Activated CD4-positive, alpha-beta T cell treated with anti-CD3 and anti-CD28 coated beads for 36 hours (primary cell): ENCODE measurements around the gene WNT4. TPM values are rescaled to one million over a fixed set of nuclear protein-coding genes. Genes with fewer than 3 reads are reported as not detected.

Source experiments
- ATAC-seq: fragments of 200-7000 bp; cut with Tn5 transposase; one replicate; pipeline ENCODE4 v1.10.0; 2021; ENCODE audit warnings: mild to moderate bottlenecking, moderate library complexity
- CTCF ChIA-PET: fragments of 350-600 bp; sonication (Branson Sonifier 250); formaldehyde crosslinking; loops from one replicate; lab custom pipeline; 2021; ENCODE audit warnings: antibody characterized with exemption; lab: Charles Lee
- POLR2A ChIA-PET: fragments of 350-600 bp; sonication (Branson Sonifier 250); formaldehyde crosslinking; loops from one replicate; lab custom pipeline; 2021; ENCODE audit warnings: antibody characterized with exemption, inconsistent platforms; lab: Charles Lee
- DNase-seq: peaks from one replicate; pipeline ENCODE4 v3.0.0-alpha.2; 2020
- H3K27ac Mint-ChIP-seq: one replicate; pipeline ENCODE4 v1.8.0; 2021; ENCODE audit warnings: mixed read lengths
- H3K27me3 Mint-ChIP-seq: one replicate; pipeline ENCODE4 v1.8.0; 2021; ENCODE audit warnings: mixed read lengths
- H3K36me3 Mint-ChIP-seq: one replicate; pipeline ENCODE4 v1.8.0; 2021; ENCODE audit warnings: low read depth, mixed read lengths
- H3K4me1 Mint-ChIP-seq: one replicate; pipeline ENCODE4 v1.8.0; 2021; ENCODE audit warnings: mixed read lengths
- H3K4me3 Mint-ChIP-seq: one replicate; pipeline ENCODE4 v1.8.0; 2021; ENCODE audit warnings: mild to moderate bottlenecking, moderate library complexity, mixed read lengths
- H3K9me3 Mint-ChIP-seq: one replicate; pipeline ENCODE4 v1.8.0; 2021; ENCODE audit warnings: low read depth, mixed read lengths
- intact Hi-C, 2 experiments: fragments of 100-400 bp; cut with DNase I in 1 of 2; cut with micrococcal nuclease in 1 of 2; formaldehyde crosslinking; loops; one replicate each; pipeline versions ENCODE4 v1.14.2 to v1.15.1; 2022 to 2024; cut with DNase I, micrococcal nuclease
- total RNA-seq, 2 experiments: library from RNA; stranded (reverse); gene quantifications; one replicate each; pipeline ENCODE4 v1.2.3, GENCODE V29; 2021

The WNT4 gene
- total RNA-seq, 2 experiments from 2014 or later = not detected

- Mint-ChIP-seq H3K36me3 (no peaks in the 10 kb centered on the region), H3K27ac (no peak overlapping the region), H3K4me1 (peaks cover 28% of the 10 kb centered on the region), H3K9me3 (peaks cover 4% of the 10 kb centered on the region), H3K4me3 (no peak overlapping the region), H3K27me3 (peaks cover 9% of the 10 kb centered on the region)
- peak; percentile 58 for DNase-seq
- intact Hi-C loops = no loop called here
- ATAC-seq = peak; percentile 83
- ChIA-PET POLR2A (no interaction called here), CTCF (no interaction called here)
Observed at GRCh38 chr1:22177354-22178003, 34.6 kb upstream of the WNT4 start.

GRCh38 chr1:22176258-22176657 is 33.4 kb upstream of the WNT4 start:
- DNase-seq (peak; percentile 66), ATAC-seq (peak; percentile 90)
- Mint-ChIP-seq H3K4me3 (no peak overlapping the region), H3K9me3 (peaks cover 4% of the 10 kb centered on the region), H3K36me3 (no peaks in the 10 kb centered on the region), H3K27ac (peak overlapping the region; percentile 11), H3K4me1 (peaks cover 28% of the 10 kb centered on the region), H3K27me3 (peaks cover 4% of the 10 kb centered on the region)
- ChIA-PET CTCF (interaction anchor here (0.6 to 1.2 kb wide), 3 partner anchors 33 to 240 kb away, joined by 3 to 4 read pairs (median 3); no protein-coding TSS in a partner anchor), POLR2A (no interaction called here)
- intact Hi-C loops = no loop called here

- Mint-ChIP-seq H3K27ac (no peak overlapping the region), H3K4me1 (peaks cover 28% of the 10 kb centered on the region), H3K4me3 (no peak overlapping the region), H3K36me3 (no peaks in the 10 kb centered on the region), H3K27me3 (peaks cover 3% of the 10 kb centered on the region), H3K9me3 (peaks cover 4% of the 10 kb centered on the region)
- ATAC-seq (no peak), DNase-seq (no peak)
- ChIA-PET CTCF (interaction anchor here (1.0 to 1.2 kb wide), 2 partner anchors 34 to 242 kb away, joined by 3 to 4 read pairs; no protein-coding TSS in a partner anchor), POLR2A (no interaction called here)
- intact Hi-C loops = no loop called here
Observed at GRCh38 chr1:22174446-22175220, 31.7 kb upstream of the WNT4 start.

- intact Hi-C loops = no loop called here
- POLR2A ChIA-PET = no interaction called here
- DNase-seq (no peak), ATAC-seq (no peak)
- Mint-ChIP-seq H3K36me3 (no peaks in the 10 kb centered on the region), H3K4me3 (no peak overlapping the region), H3K27me3 (no peaks in the 10 kb centered on the region), H3K27ac (no peak overlapping the region), H3K9me3 (no peaks in the 10 kb centered on the region), H3K4me1 (peaks cover 17% of the 10 kb centered on the region)
- CTCF ChIA-PET = no interaction called here
Observed at GRCh38 chr1:22171951-22172715, 29.2 kb upstream of the WNT4 start.

- H3K4me3 Mint-ChIP-seq = no peak overlapping the region
- no peaks in the 10 kb centered on the region for H3K4me1 Mint-ChIP-seq
- ATAC-seq (no peak), DNase-seq (no peak)
- POLR2A ChIA-PET = no interaction called here
- CTCF ChIA-PET = no interaction called here
- H3K9me3 Mint-ChIP-seq = no peaks in the 10 kb centered on the region
- H3K36me3 Mint-ChIP-seq = no peaks in the 10 kb centered on the region
- intact Hi-C loops = no loop called here
- no peaks in the 10 kb centered on the region for H3K27me3 Mint-ChIP-seq
- no peak overlapping the region for H3K27ac Mint-ChIP-seq
Observed at GRCh38 chr1:22169816-22170215, 26.9 kb upstream of the WNT4 start.

- ChIA-PET POLR2A (no interaction called here), CTCF (interaction anchor here (0.7 to 1.4 kb wide), 3 partner anchors 13 to 107 kb away, joined by 3 to 5 read pairs (median 3); no protein-coding TSS in a partner anchor)
- Mint-ChIP-seq H3K9me3 (no peaks in the 10 kb centered on the region), H3K36me3 (no peaks in the 10 kb centered on the region), H3K4me1 (no peaks in the 10 kb centered on the region), H3K4me3 (no peak overlapping the region), H3K27ac (no peak overlapping the region), H3K27me3 (no peaks in the 10 kb centered on the region)
- DNase-seq (no peak), ATAC-seq (no peak)
- intact Hi-C loops = no loop called here
Observed at GRCh38 chr1:22168412-22168973, 25.6 kb upstream of the WNT4 start.

GRCh38 chr1:22166439-22166838 is 23.5 kb upstream of the WNT4 start:
- no peaks in the 10 kb centered on the region for H3K4me1 Mint-ChIP-seq
- no peaks in the 10 kb centered on the region for H3K36me3 Mint-ChIP-seq
- no peak overlapping the region for H3K4me3 Mint-ChIP-seq
- ChIA-PET CTCF (no interaction called here), POLR2A (no interaction called here)
- no peaks in the 10 kb centered on the region for H3K9me3 Mint-ChIP-seq
- intact Hi-C loops = no loop called here
- H3K27me3 Mint-ChIP-seq = no peaks in the 10 kb centered on the region
- DNase-seq (no peak), ATAC-seq (no peak)
- H3K27ac Mint-ChIP-seq = no peak overlapping the region

- H3K4me1 Mint-ChIP-seq = no peaks in the 10 kb centered on the region
- CTCF ChIA-PET = no interaction called here
- H3K27me3 Mint-ChIP-seq = no peaks in the 10 kb centered on the region
- ATAC-seq (no peak), DNase-seq (no peak)
- no peaks in the 10 kb centered on the region for H3K9me3 Mint-ChIP-seq
- no peak overlapping the region for H3K4me3 Mint-ChIP-seq
- POLR2A ChIA-PET = no interaction called here
- no peaks in the 10 kb centered on the region for H3K36me3 Mint-ChIP-seq
- intact Hi-C loops = no loop called here
- H3K27ac Mint-ChIP-seq = no peak overlapping the region
Observed at GRCh38 chr1:22164841-22165808, 22.2 kb upstream of the WNT4 start.

- Mint-ChIP-seq H3K4me3 (no peak overlapping the region), H3K27me3 (no peaks in the 10 kb centered on the region), H3K27ac (no peak overlapping the region), H3K36me3 (no peaks in the 10 kb centered on the region), H3K9me3 (no peaks in the 10 kb centered on the region), H3K4me1 (no peaks in the 10 kb centered on the region)
- CTCF ChIA-PET = no interaction called here
- ATAC-seq (no peak), DNase-seq (no peak)
- intact Hi-C loops = no loop called here
- POLR2A ChIA-PET = no interaction called here
Observed at GRCh38 chr1:22163564-22163963, 20.7 kb upstream of the WNT4 start.

- DNase-seq (no peak), ATAC-seq (no peak)
- Mint-ChIP-seq H3K27me3 (no peaks in the 10 kb centered on the region), H3K36me3 (no peaks in the 10 kb centered on the region), H3K27ac (no peak overlapping the region), H3K9me3 (no peaks in the 10 kb centered on the region), H3K4me1 (no peaks in the 10 kb centered on the region), H3K4me3 (no peak overlapping the region)
- POLR2A ChIA-PET = no interaction called here
- CTCF ChIA-PET = no interaction called here
- intact Hi-C loops = no loop called here
Observed at GRCh38 chr1:22163137-22163536, 20.2 kb upstream of the WNT4 start.
